Right renal pelvis (tissue), 4 donors: ENCODE results near the gene TMEM127. TPM values are rescaled to one million over a fixed set of nuclear protein-coding genes. Genes with fewer than 3 reads are reported as not detected.
A peak's percentile ranks its signal among the peaks of the same experiment; 100 is the strongest.
"Not testable (repeated sequence)": the region's sequence is repeated elsewhere in the genome, so short reads cannot be mapped to it uniquely, and the experiment has no call there.

Source experiments
- DNase-seq, 4 donors: peaks; one replicate each; pipeline ENCODE4 v3.0.0-alpha.2; 2013; ENCODE audit warnings: low read depth in 4 of 4, low spot score in 3 of 4, missing footprints in 1 of 4
- polyA plus RNA-seq, 4 donors: library from polyadenylated mRNA; unstranded; fragments of 120-200 nt; gene quantifications; one replicate each; pipeline ENCODE4 v1.2.1, GENCODE V29; 2013; ENCODE audit not compliant: insufficient read length in 4 of 4

The TMEM127 gene
- polyA plus RNA-seq, result 10 to 100 TPM; 47.6 to 49.1 (median 48.5) TPM

GRCh38 chr2:96265840-96266679 is at the start of gene TMEM127, which contains the start of gene CIAO1:
Gene TMEM127 (minus strand): TSS chr2:96265997. CDS start chr2:96265381, 616 bp downstream.
Gene CIAO1 (plus strand): TSS chr2:96266225. CDS start chr2:96266351, 126 bp downstream.
- peak; percentile 90 to 94 (median 94) for DNase-seq

GRCh38 chr2:96315005-96315399 is 49.2 kb upstream of the TMEM127 start:
- DNase-seq, result no peak

GRCh38 chr2:96308248-96308647 is 42.5 kb upstream of the TMEM127 start:
- no peak for DNase-seq

GRCh38 chr2:96306370-96306769 is 40.6 kb upstream of the TMEM127 start:
- no peak for DNase-seq

- DNase-seq, result no peak
Observed at GRCh38 chr2:96305979-96306308, 40.1 kb upstream of the TMEM127 start.

GRCh38 chr2:96305091-96305978 is 39.5 kb upstream of the TMEM127 start, which contains the start of gene SNRNP200:
Gene SNRNP200 (minus strand): TSS chr2:96305546. CDS start chr2:96305437, 109 bp downstream.
- DNase-seq, result peak; percentile 64 to 78 (median 73)

GRCh38 chr2:96304606-96305005 is 38.8 kb upstream of the TMEM127 start:
- no peak for DNase-seq

- no peak for DNase-seq
Observed at GRCh38 chr2:96301865-96302264, 36.1 kb upstream of the TMEM127 start.

- DNase-seq, result no peak
Observed at GRCh38 chr2:96296925-96297324, 31.1 kb upstream of the TMEM127 start.

GRCh38 chr2:96294271-96294670 is 28.5 kb upstream of the TMEM127 start:
- not testable (repeated sequence) for DNase-seq

- DNase-seq, result no peak
Observed at GRCh38 chr2:96291751-96292150, 26.0 kb upstream of the TMEM127 start.

- DNase-seq, result no peak
Observed at GRCh38 chr2:96287273-96287856, 21.6 kb upstream of the TMEM127 start.

- DNase-seq, result no peak
Observed at GRCh38 chr2:96276787-96277499, 11.1 kb upstream of the TMEM127 start.

GRCh38 chr2:96274355-96275056 is 8.7 kb upstream of the TMEM127 start:
- no peak for DNase-seq

- no peak for DNase-seq
Observed at GRCh38 chr2:96273763-96274162, 8.0 kb upstream of the TMEM127 start.

- DNase-seq, result no peak
Observed at GRCh38 chr2:96271995-96272394, 6.2 kb upstream of the TMEM127 start.

GRCh38 chr2:96267159-96267971 is 1.6 kb upstream of the TMEM127 start:
- DNase-seq, result no peak

GRCh38 chr2:96265349-96265839 is 403 bp downstream of the TMEM127 start:
- no peak for DNase-seq
